AG10803 (cell line): ENCODE results near the gene RHBDL1.

Experiments
- DNase-seq: peaks from one replicate; pipeline ENCODE4 v3.0.0; 2010; ENCODE audit warnings: low read depth
- H3K4me3 ChIP-seq: 2 replicates; pipeline ENCODE4 v1.5.1; 2011; ENCODE audit warnings: mild to moderate bottlenecking, low read length, control low read depth
- CTCF ChIP-seq: conservative IDR thresholded peaks from 2 replicates; pipeline ENCODE4 v1.5.1; 2011; ENCODE audit warnings: mild to moderate bottlenecking, low read length, control low read depth, inconsistent platforms

RHBDL1 gene

DNA sequence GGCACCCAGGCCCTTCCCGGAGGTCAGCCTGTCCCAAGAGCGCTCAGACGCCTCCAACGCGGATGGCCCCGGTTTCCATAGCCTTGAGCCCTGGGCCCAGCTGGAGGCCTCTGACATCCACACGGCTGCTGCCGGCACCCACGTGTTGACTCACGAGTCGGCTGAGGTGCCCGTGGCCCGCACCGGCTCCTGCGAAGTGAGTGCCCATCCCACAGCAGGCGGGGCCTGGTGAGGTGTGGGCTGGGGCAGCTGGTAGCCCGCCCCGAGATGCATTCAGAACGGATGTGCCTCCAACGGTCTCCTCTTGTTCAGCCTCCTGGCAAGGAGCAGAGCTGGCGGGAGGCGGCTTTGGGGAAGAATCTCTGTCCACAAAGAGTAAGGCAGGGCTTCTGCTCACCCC, 23.6 kb upstream of the RHBDL1 start:
- no peak overlapping the region for H3K4me3 ChIP-seq
- no peak for DNase-seq
- no peak for TF ChIP-seq CTCF

DNA sequence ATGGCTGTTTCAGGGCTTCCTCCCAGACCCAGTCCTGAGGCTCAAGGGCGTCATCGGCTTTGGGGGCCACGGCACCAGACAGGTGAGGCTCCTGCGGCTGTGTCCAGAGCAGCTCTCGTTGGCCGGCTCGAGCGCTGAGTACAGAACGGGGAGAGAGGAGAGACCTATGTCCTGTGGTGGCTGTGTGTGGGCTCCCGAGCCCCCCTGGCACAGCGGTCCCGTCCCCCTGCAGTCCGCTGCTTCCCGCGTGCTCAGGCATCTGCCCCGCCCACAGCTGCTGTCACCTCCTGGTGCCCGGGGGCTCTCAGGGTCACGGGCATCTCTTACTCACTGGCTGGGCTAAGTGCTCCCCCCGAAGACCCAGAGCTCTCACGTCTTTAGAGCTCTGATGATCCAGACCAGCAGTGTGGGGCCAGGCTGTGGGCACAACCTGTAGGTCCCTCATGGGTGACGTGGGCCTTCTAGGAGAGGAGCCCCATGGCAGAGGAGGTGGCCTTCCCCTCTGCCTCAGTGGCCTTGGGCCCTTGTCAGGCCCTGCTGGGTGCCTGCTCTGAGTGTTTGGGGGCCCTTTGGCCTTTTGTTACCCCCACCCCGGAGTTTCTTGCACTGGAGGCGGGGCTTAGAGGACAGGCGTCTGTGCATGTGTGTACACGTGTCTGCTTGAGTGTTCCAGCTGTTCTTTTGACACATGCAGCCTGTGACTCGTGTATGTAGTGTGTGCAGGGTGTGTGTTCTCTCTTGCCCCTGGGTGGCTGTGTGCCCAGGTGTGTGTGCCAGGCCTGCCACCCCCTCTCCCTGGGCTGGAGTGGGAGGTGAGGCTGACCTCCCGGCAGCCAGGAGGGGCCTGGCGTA, 22.8 kb upstream of the RHBDL1 start:
- no peak for TF ChIP-seq CTCF
- H3K4me3 ChIP-seq = no peak overlapping the region
- no peak for DNase-seq

- H3K4me3 ChIP-seq = no peak overlapping the region
- no peak for DNase-seq
- TF ChIP-seq CTCF = no peak
Measured at GRCh38 chr16:654034-654433, 21.4 kb upstream of the RHBDL1 start.

DNA sequence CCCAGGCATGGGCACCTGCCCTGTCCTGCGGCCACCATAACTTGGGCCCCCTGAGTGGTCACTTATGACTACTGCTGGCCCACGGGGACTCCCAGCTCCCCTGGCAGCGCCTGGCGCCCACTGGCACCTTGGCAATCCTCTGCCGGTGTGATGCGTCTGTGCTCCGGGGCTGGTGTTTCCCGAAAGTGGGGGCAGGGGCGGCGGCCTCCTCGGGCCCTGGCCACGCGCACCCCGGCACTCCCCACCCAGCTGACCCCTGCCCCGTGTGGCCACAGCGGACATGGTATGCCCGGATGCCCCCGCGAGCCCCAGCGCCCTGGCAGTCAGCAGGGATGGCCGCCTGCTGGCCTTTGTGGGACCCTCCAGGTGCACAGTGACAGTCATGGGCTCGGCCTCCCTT, 18.0 kb upstream of the RHBDL1 start:
- no peak overlapping the region for H3K4me3 ChIP-seq
- no peak for DNase-seq
- TF ChIP-seq CTCF = no peak

DNA sequence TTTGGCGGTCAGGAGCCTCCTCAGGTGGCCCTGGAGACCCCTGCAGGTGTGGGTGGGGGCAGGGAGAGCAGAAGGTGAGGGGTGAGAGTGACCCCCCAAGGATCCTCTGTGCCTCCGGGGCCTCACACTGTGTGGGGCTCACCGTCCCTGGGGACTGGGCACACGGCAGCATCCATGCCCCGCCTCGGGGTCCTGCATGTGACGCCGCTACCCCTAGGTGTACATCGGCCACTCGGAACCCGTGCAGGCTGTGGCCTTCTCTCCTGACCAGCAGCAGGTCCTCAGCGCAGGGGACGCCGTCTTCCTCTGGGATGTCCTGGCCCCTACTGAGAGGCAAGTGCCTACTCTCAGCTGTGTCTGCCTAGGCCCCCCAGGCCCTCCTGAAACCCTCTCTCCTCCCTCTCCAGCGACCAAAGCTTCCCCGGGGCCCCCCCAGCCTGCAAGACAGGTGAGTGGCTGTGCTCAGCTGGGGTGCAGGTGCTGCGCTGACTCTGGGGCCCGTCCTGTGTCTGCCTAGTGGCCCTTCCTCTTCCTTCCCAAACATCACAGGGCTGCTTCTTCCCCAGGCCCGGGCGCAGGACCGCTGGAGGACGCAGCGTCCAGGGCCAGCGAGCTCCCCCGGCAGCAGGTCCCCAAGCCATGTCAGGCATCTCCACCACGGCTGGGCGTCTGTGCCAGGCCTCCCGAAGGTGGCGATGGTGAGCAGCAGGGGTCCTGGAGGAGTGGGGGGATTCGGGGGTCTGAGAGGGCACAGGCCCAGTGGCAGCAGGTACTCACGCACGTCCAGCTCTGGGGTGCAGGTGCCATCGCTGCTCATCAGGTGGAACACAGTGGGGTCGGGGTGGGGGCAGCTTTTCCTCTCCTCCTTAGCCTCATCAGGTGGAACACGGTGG, 16.5 kb upstream of the RHBDL1 start:
- DNase-seq = no peak
- H3K4me3 ChIP-seq = no peak overlapping the region
- no peak for TF ChIP-seq CTCF

DNA sequence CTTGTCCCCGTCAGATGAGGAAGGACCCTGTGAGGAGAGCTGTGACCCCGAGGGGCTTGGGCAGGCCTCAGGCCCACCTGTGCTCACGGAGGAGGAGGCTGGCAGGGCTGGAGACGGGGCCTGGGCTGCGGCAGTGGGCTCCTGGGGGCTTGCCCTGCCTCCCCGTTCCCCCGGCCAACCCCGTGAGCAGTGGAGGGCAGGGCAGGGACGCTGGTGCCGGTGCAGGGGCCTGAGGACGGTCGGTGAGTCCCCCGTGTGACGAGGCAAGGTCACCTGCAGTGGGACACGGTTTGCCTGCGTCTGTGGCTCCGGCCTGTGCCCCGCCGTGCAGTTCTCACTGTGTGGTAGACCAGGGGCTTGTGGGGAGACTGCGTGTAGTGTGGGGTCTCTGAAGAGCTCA, 15.9 kb upstream of the RHBDL1 start:
- no peak for TF ChIP-seq CTCF
- H3K4me3 ChIP-seq = no peak overlapping the region
- DNase-seq = no peak
